HepG2 (cell line): Measurements from ENCODE around the gene CCNDBP1. TPM values are rescaled to one million over a fixed set of nuclear protein-coding genes. Genes with fewer than 3 reads are reported as not detected.
A peak's percentile ranks its signal among the peaks of the same experiment; 100 is the strongest.

Experiments used
- ATAC-seq: fragments of 200-7000 bp; cut with Tn5 transposase; 3 replicates; pipeline ENCODE4 v1.9.1; 2020; ENCODE audit warnings: mild to moderate bottlenecking, moderate library complexity
- BruUV-seq: library from RNA; stranded (reverse); fragments of 400-500 nt; replicated peaks from 2 replicates; lab custom pipeline; 2021; lab: Mats Ljungman, UMichigan
- CTCF ChIA-PET: fragments of 300-600 bp; formaldehyde crosslinking; extraction: SDS; loops from one replicate; lab custom pipeline; 2021; ENCODE audit warnings: low total read pairs, inconsistent platforms, low intra/inter-chr PET ratio; lab: Yijun Ruan, JAX
- POLR2A ChIA-PET: fragments of 350-600 bp; sonication (Branson Sonifier 250); formaldehyde crosslinking; loops from one replicate; lab custom pipeline; 2020; ENCODE audit warnings: antibody characterized with exemption, inconsistent platforms; lab: Yijun Ruan, JAX
- DNase-seq: peaks from one replicate; pipeline ENCODE4 v3.0.0-alpha.2; 2015; ENCODE audit warnings: low spot score
- FAIRE-seq: peaks from 3 replicates; lab custom pipeline; 2011; peaks lifted over from hg19 to GRCh38; lab: Jason Lieb, UNC
- H2AFZ ChIP-seq: one replicate; pipeline ENCODE4 v1.6.1; 2011; ENCODE audit warnings: low read length, inconsistent platforms
- H3K27ac ChIP-seq: fragments of 300-600 bp; 3 replicates; pipeline ENCODE4 v1.8.0; 2011; ENCODE audit warnings: mixed run types, mild to moderate bottlenecking, mixed read lengths, low read length, inconsistent platforms; ENCODE audit not compliant: insufficient read depth; ENCODE audit errors: extremely low read length
- H3K27me3 ChIP-seq, 2 experiments: fragments of 200-600 bp in 1 of 2; 2 replicates in 1 of 2; 3 replicates in 1 of 2; pipeline versions ENCODE4 v1.6.0 to v1.8.0; 2011; ENCODE audit warnings: low read length in 2 of 2, mild to moderate bottlenecking in 2 of 2, moderate library complexity in 2 of 2, inconsistent platforms in 1 of 2; ENCODE audit not compliant: insufficient read depth in 2 of 2, control insufficient read depth in 1 of 2
- H3K36me3 ChIP-seq, 2 experiments: fragments of 200-600 bp in 1 of 2; replicated peaks in 1 of 2; 2 replicates in 1 of 2; 3 replicates in 1 of 2; pipeline versions ENCODE4 v1.5.1 to v1.8.0; 2011; ENCODE audit warnings: low read length in 2 of 2, inconsistent platforms in 1 of 2; ENCODE audit not compliant: insufficient read depth in 2 of 2, control insufficient read depth in 1 of 2
- H3K4me1 ChIP-seq: 2 replicates; pipeline ENCODE4 v1.5.1; 2012; ENCODE audit warnings: low read length, inconsistent platforms; ENCODE audit not compliant: insufficient read depth
- H3K4me2 ChIP-seq: 2 replicates; pipeline ENCODE4 v1.6.0; 2011; ENCODE audit warnings: low read depth, low read length, inconsistent platforms
- H3K4me3 ChIP-seq, 3 experiments: fragments of 200-600 bp in 1 of 3; sonication (generic), shearing (Covaris generic) in 1 of 3; replicated peaks in 1 of 3; 2 replicates each; pipeline ENCODE4 v1.5.1; 2011 to 2016; ENCODE audit warnings: low read length in 3 of 3, inconsistent platforms in 2 of 3, low read depth in 2 of 3, mild to moderate bottlenecking in 2 of 3, control low read depth in 1 of 3, mixed read lengths in 1 of 3; ENCODE audit not compliant: insufficient read depth in 1 of 3
- H3K79me2 ChIP-seq: one replicate; pipeline ENCODE4 v1.6.1; 2011; ENCODE audit warnings: low read length, inconsistent platforms; ENCODE audit not compliant: insufficient read depth
- H3K9ac ChIP-seq: 2 replicates; pipeline ENCODE4 v1.6.0; 2011; ENCODE audit warnings: mild to moderate bottlenecking, low read depth, low read length, inconsistent platforms; ENCODE audit not compliant: insufficient read depth
- H3K9me3 ChIP-seq: 2 replicates; pipeline ENCODE4 v1.5.1; 2012; ENCODE audit warnings: mild to moderate bottlenecking, low read length
- H4K20me1 ChIP-seq: 2 replicates; pipeline ENCODE4 v1.6.0; 2011; ENCODE audit warnings: inconsistent platforms, mild to moderate bottlenecking, low read length, moderate library complexity; ENCODE audit not compliant: insufficient read depth
- ATF3 ChIP-seq: sonication (generic); formaldehyde crosslinking; IDR thresholded peaks from 2 replicates; pipeline ENCODE4 v1.4.0; 2020; ENCODE audit warnings: missing genetic modification reagents
- BORCS8-MEF2B ChIP-seq: sonication (generic); formaldehyde crosslinking; IDR thresholded peaks from 2 replicates; pipeline ENCODE4 v1.8.0; 2022; ENCODE audit warnings: mild to moderate bottlenecking, missing genetic modification reagents
- FLYWCH1 ChIP-seq: sonication (generic); formaldehyde crosslinking; IDR thresholded peaks from 2 replicates; pipeline ENCODE4 v1.8.1; 2023; ENCODE audit warnings: mild to moderate bottlenecking, missing genetic modification reagents
- FOSL2 ChIP-seq: sonication (generic); formaldehyde crosslinking; IDR thresholded peaks from 2 replicates; pipeline ENCODE4 v1.4.0; 2020; ENCODE audit warnings: missing genetic modification reagents
- NCOA2 ChIP-seq: sonication (generic); formaldehyde crosslinking; IDR thresholded peaks from 2 replicates; pipeline ENCODE4 v1.8.0; 2022; ENCODE audit warnings: inconsistent platforms
- NRL ChIP-seq: sonication (generic); formaldehyde crosslinking; IDR thresholded peaks from 2 replicates; pipeline ENCODE4 v1.5.0; 2020; ENCODE audit warnings: missing genetic modification reagents, mild to moderate bottlenecking, moderate library complexity, borderline replicate concordance
- SOX5 ChIP-seq: IDR thresholded peaks from 2 replicates; pipeline ENCODE4 v1.6.1; 2016; ENCODE audit warnings: borderline replicate concordance
- ZKSCAN8 ChIP-seq: IDR thresholded peaks from 2 replicates; pipeline ENCODE4 v1.6.1; 2016; ENCODE audit warnings: borderline replicate concordance, missing genetic modification reagents, missing compliant biosample characterization
- ZNF407 ChIP-seq: sonication (generic); formaldehyde crosslinking; IDR thresholded peaks from one replicate; pipeline ENCODE4 v1.5.1; 2020; ENCODE audit warnings: mild to moderate bottlenecking, missing genetic modification reagents; ENCODE audit errors: not compliant biosample characterization
- ZNF674 ChIP-seq: sonication (generic); formaldehyde crosslinking; IDR thresholded peaks from 2 replicates; pipeline ENCODE4 v1.5.0; 2020; ENCODE audit warnings: low read depth, mild to moderate bottlenecking, missing genetic modification reagents
- ZSCAN20 ChIP-seq: sonication (generic); formaldehyde crosslinking; IDR thresholded peaks from 2 replicates; pipeline ENCODE4 v1.4.0; 2020; ENCODE audit warnings: missing genetic modification reagents, mild to moderate bottlenecking, borderline replicate concordance
- ZUFSP ChIP-seq: sonication (generic); formaldehyde crosslinking; IDR thresholded peaks from 2 replicates; pipeline ENCODE4 v1.9.0; 2021; ENCODE audit warnings: missing genetic modification reagents, mild to moderate bottlenecking, borderline replicate concordance
- WGBS: methylation state at CpG from one replicate; pipeline ENCODE4 v1.1.6; 2017; ENCODE audit warnings: low lambda C conversion rate; 5-methylcytosine and 5-hydroxymethylcytosine counted together
- in situ Hi-C: cut with HindIII; loops from 2 replicates; pipeline ENCODE4 v1.10.0; 2017; ENCODE audit warnings: low pct_unique_long_range_greater_than_20kb; ENCODE audit not compliant: extremely low pct_ligation_motif_present
- intact Hi-C: fragments of 100-400 bp; cut with micrococcal nuclease; formaldehyde crosslinking; loops from one replicate; pipeline ENCODE4 v1.10.0; 2022; ENCODE audit not compliant: unreplicated experiment
- polyA plus RNA-seq, 8 experiments: library from polyadenylated mRNA; depleted of rRNA in 3 of 8; stranded (reverse) in 7 of 8; unstranded in 1 of 8; fragments of >200 nt; fragmentation: Illumina TruSeq in 4 of 8; extraction: Trizol in 4 of 8; gene quantifications; 2 replicates each; pipeline versions ENCODE4 v1.2.1 to v1.2.3, GENCODE V29; 2011 to 2016; ENCODE audit warnings: low read depth in 4 of 8, missing spikeins in 1 of 8, mixed read lengths in 1 of 8; ENCODE audit not compliant: insufficient read depth in 1 of 8
- total RNA-seq, 5 experiments: library from RNA; depleted of rRNA; stranded (reverse); fragments of >200 nt; fragmentation: Illumina TruSeq; extraction: Trizol; gene quantifications; 2 replicates each; pipeline ENCODE4 v1.2.3, GENCODE V29; 2016; ENCODE audit warnings: low read depth in 1 of 5

Gene CCNDBP1
- total and polyA plus RNA-seq, 2 of the 13 experiments (the other 11 are each of a cell fraction or from before 2014, with no cell fraction given), result 24.8 to 42.3 TPM

- TF ChIP-seq ZUFSP (CRISPR knock-in tag) (no peak), ATF3 (CRISPR knock-in tag) (peak; percentile 53; the same call in 1 of the 2 replicates), SOX5 (CRISPR knock-in tag) (peak; percentile 72; the same call in 1 of the 2 replicates), BORCS8-MEF2B (CRISPR knock-in tag) (no peak), NCOA2 (no peak), ZSCAN20 (no peak), FOSL2 (CRISPR knock-in tag) (peak; percentile 96)
These were observed 54.7 kb downstream of the CCNDBP1 start (continued) for GRCh38 chr15:43239732-43240491.

GRCh38 chr15:43241100-43241499, 55.9 kb downstream of the CCNDBP1 start:
- POLR2A ChIA-PET, result no interaction called here
- no peaks in the 10 kb centered on the region for H3K36me3 ChIP-seq
- no peak overlapping the region for H3K27ac ChIP-seq
- intact Hi-C loops (no loop called here), in situ Hi-C loops (no loop called here)
- ATAC-seq, result no peak
- H3K9me3 ChIP-seq, result no peaks in the 10 kb centered on the region
- CTCF ChIA-PET, result no interaction called here
- no peaks in the 10 kb centered on the region for H4K20me1 ChIP-seq
- no peak for DNase-seq
- no peak overlapping the region for H3K9ac ChIP-seq
- H3K4me2 ChIP-seq, result no peak overlapping the region
- no peak overlapping the region for H3K4me3 ChIP-seq
- no peaks in the 10 kb centered on the region for H3K79me2 ChIP-seq
- no CpG with 5 or more reads among the region's 1 CpG for WGBS
- peaks cover 0 to 19% of the 10 kb centered on the region in 2 experiments; a peak in 2 of 5 replicates for H3K27me3 ChIP-seq
- peaks cover 27% of the 10 kb centered on the region for H3K4me1 ChIP-seq
- BruUV-seq, result no TSS peak
- H2AFZ ChIP-seq, result no peak overlapping the region
- no peak for FAIRE-seq
- TF ChIP-seq NRL (no peak), FLYWCH1 (CRISPR knock-in tag) (no peak), ZKSCAN8 (CRISPR knock-in tag) (no peak), ZNF407 (CRISPR knock-in tag) (no peak), ZNF674 (CRISPR knock-in tag) (no peak)
